ENCODE data around the gene DCST1. TPM values are rescaled to one million over a fixed set of nuclear protein-coding genes. Genes with fewer than 3 reads are reported as not detected.

Gene DCST1
- total RNA-seq, 2 experiments from 2014 or later: 0.33 to 0.39 TPM

- no peak for TF ChIP-seq CTCF (IDR thresholded peaks at IDR 0.05)
- DNase-seq (no peak), ATAC-seq (ENCODE audit: poor library complexity) (no peak)
- no peaks in the 10 kb centered on the region for H3K9me3 ChIP-seq (ENCODE audit: control insufficient read depth in 1 of 2, insufficient read depth in 1 of 2, low read length in 2 of 2)
- Mint-ChIP-seq H3K27me3 (no peaks in the 10 kb centered on the region), H3K9me3 (no peaks in the 10 kb centered on the region), H3K27ac (peak overlapping the region; percentile 68), H3K36me3 (ENCODE audit: low read depth) (no peaks in the 10 kb centered on the region), H3K4me3 (no peak overlapping the region), H3K4me1 (ENCODE audit: low read depth) (peaks cover 42% of the 10 kb centered on the region)
- ChIA-PET CTCF (interaction anchor here (0.9 to 9.7 kb wide), 4 partner anchors 24 to 63 kb away, joined by 3 to 159 read pairs (median 3); partner anchors contain the start of genes ADAM15, LENEP and ZBTB7B), POLR2A (interaction anchor here (0.9 to 1.2 kb wide), 5 partner anchors 12 to 67 kb away, joined by 3 to 4 read pairs (median 3); partner anchors contain the start of genes ADAM15, CKS1B and PBXIP1)
- H3K27me3 ChIP-seq (ENCODE audit: control insufficient read depth in 1 of 2, insufficient read depth in 2 of 2, low read length in 2 of 2): no peaks in the 10 kb centered on the region
- peaks cover 6% of the 10 kb centered on the region for H3K36me3 ChIP-seq (ENCODE audit: insufficient read depth, low read length)
- no peak overlapping the region for H3K27ac ChIP-seq (ENCODE audit: low read depth in 1 of 2, low read length in 2 of 2)
- no peak overlapping the region for H3K4me3 ChIP-seq (ENCODE audit: low read length)
- H3K4me1 ChIP-seq (ENCODE audit: insufficient read depth, low read length): peaks cover 33% of the 10 kb centered on the region
- intact Hi-C loops (cut with DNase I, micrococcal nuclease): loop anchor here in 1 of 2 experiments (10.0 kb wide), 1 partner anchor 358 kb away; no protein-coding TSS in a partner anchor
Observed at GRCh38 chr1:155022136-155022926, 11.3 kb upstream of the DCST1 start.

GRCh38 chr1:155022927-155023236 is 10.7 kb upstream of the DCST1 start:
- Histone ChIP-seq H3K36me3 (ENCODE audit: insufficient read depth, low read length) (peaks cover 6% of the 10 kb centered on the region), H3K9me3 (ENCODE audit: control insufficient read depth in 1 of 2, insufficient read depth in 1 of 2, low read length in 2 of 2) (no peaks in the 10 kb centered on the region), H3K4me1 (ENCODE audit: insufficient read depth, low read length) (peaks cover 27% of the 10 kb centered on the region), H3K27ac (ENCODE audit: low read depth in 1 of 2, low read length in 2 of 2) (no peak overlapping the region), H3K27me3 (ENCODE audit: control insufficient read depth in 1 of 2, insufficient read depth in 2 of 2, low read length in 2 of 2) (no peaks in the 10 kb centered on the region), H3K4me3 (ENCODE audit: low read length) (no peak overlapping the region)
- peak overlapping the region; percentile 68 for H3K27ac Mint-ChIP-seq
- H3K27me3 Mint-ChIP-seq: no peaks in the 10 kb centered on the region
- POLR2A ChIA-PET: interaction anchor here (0.9 to 1.2 kb wide), 4 partner anchors 12 to 67 kb away, joined by 3 to 4 read pairs (median 3); partner anchors contain the start of genes CKS1B and PBXIP1
- TF ChIP-seq CTCF (IDR thresholded peaks at IDR 0.05): no peak
- DNase-seq: peak in 1 of 14 experiments; percentile 18
- no peaks in the 10 kb centered on the region for H3K36me3 Mint-ChIP-seq (ENCODE audit: low read depth)
- CTCF ChIA-PET: interaction anchor here (0.9 to 9.7 kb wide), 4 partner anchors 24 to 62 kb away, joined by 3 to 159 read pairs (median 3); partner anchors contain the start of genes ADAM15, LENEP and ZBTB7B
- peaks cover 37% of the 10 kb centered on the region for H3K4me1 Mint-ChIP-seq (ENCODE audit: low read depth)
- intact Hi-C loops (cut with DNase I, micrococcal nuclease): loop anchor here in 1 of 2 experiments (10.0 kb wide), 1 partner anchor 358 kb away; no protein-coding TSS in a partner anchor
- H3K9me3 Mint-ChIP-seq: no peaks in the 10 kb centered on the region
- H3K4me3 Mint-ChIP-seq: no peak overlapping the region
- no peak for ATAC-seq (ENCODE audit: poor library complexity)

- no peaks in the 10 kb centered on the region for H3K27me3 Mint-ChIP-seq
- DNase-seq (no peak), ATAC-seq (ENCODE audit: poor library complexity) (no peak)
- peaks cover 3% of the 10 kb centered on the region for H3K36me3 ChIP-seq (ENCODE audit: insufficient read depth, low read length)
- peaks cover 30% of the 10 kb centered on the region for H3K4me1 Mint-ChIP-seq (ENCODE audit: low read depth)
- no peak overlapping the region for H3K27ac Mint-ChIP-seq
- peaks cover 20% of the 10 kb centered on the region for H3K4me1 ChIP-seq (ENCODE audit: insufficient read depth, low read length)
- CTCF ChIA-PET: interaction anchor here (0.6 to 9.7 kb wide), 2 partner anchors 25 to 410 kb away, joined by 3 to 159 read pairs; partner anchors contain the start of genes LENEP and ZBTB7B
- H3K4me3 ChIP-seq (ENCODE audit: low read length): no peak overlapping the region
- H3K9me3 ChIP-seq (ENCODE audit: control insufficient read depth in 1 of 2, insufficient read depth in 1 of 2, low read length in 2 of 2): no peaks in the 10 kb centered on the region
- no peaks in the 10 kb centered on the region for H3K9me3 Mint-ChIP-seq
- no peak overlapping the region for H3K4me3 Mint-ChIP-seq
- no peak for TF ChIP-seq CTCF (IDR thresholded peaks at IDR 0.05)
- H3K36me3 Mint-ChIP-seq (ENCODE audit: low read depth): no peaks in the 10 kb centered on the region
- no peak overlapping the region for H3K27ac ChIP-seq (ENCODE audit: low read depth in 1 of 2, low read length in 2 of 2)
- POLR2A ChIA-PET: interaction anchor here (0.9 kb wide), 1 partner anchor 16 kb away, joined by 3 read pairs; no protein-coding TSS in a partner anchor
- no peaks in the 10 kb centered on the region for H3K27me3 ChIP-seq (ENCODE audit: control insufficient read depth in 1 of 2, insufficient read depth in 2 of 2, low read length in 2 of 2)
- intact Hi-C loops (cut with DNase I, micrococcal nuclease): loop anchor here in 1 of 2 experiments (10.0 kb wide), 1 partner anchor 359 kb away; no protein-coding TSS in a partner anchor
Observed at GRCh38 chr1:155023627-155024026, 10.0 kb upstream of the DCST1 start.
